ENCODE measurements around the gene PITPNC1.
"Not testable (repeated sequence)": the region's sequence is repeated elsewhere in the genome, so short reads cannot be mapped to it uniquely, and the experiment has no call there.

PITPNC1 gene

DNA sequence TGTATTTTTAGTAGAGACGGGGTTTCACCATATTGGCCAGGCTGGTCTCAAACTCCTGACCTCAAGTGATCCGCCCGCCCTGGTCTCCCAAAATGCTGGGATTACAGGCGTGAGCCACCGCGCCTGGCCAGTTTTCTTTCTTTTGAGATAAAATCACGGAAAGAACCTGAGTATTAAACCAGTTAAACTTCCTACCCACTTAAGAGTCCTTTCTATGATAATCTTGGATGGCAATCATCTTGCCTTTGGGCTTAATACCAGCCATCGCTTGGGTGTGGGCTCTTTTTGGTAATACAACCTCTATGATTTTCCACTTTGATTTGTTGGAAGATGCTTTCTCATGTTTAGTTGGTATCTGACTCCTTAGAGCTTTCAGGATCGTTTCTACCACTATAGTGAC lies 24.0 kb downstream of the PITPNC1 start:
- DNase-seq (ENCODE audit: low spot score): no peak

DNA sequence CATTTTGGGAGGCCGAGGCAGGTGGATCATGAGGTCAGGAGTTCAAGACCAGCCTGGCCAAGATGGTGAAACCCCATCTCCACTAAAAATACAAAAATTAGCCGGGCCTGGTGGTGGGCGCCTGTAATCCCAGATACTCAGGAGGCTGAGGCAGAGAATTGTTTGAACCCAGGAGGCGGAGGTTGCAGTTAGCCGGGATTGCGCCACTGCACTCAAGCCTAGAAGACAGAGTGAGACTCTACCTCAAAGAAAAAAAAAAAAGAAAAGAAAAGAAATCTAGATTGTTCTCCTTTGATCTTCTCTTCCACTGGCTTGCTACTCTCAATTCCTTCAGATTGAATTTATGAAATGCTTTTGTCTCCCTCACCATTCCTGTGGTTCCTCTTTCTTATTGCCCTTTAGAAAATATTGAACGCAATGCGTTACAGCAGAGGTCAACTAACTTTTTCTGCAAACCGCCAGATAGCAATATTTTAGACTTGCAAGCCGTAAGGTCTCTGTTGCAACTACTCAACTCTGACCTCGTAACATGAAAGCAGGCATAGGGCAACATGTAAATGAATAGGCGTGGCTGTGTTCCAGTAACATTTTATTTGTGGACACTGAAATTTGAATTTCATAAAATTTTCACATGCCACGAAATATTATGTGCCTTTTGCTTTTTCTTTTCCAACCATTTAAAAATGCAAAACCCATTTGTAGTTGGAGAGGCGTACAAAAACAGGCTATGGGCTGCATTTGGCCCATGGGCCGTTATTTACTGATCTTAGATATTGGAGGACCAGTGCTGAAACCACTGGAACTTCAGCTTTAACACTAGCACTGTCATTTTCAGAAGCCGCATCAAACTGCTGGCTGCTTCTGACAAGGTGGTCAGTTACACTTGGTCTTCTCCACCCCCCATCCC lies 24.8 kb downstream of the PITPNC1 start:
- no peak for DNase-seq (ENCODE audit: low spot score)

DNA sequence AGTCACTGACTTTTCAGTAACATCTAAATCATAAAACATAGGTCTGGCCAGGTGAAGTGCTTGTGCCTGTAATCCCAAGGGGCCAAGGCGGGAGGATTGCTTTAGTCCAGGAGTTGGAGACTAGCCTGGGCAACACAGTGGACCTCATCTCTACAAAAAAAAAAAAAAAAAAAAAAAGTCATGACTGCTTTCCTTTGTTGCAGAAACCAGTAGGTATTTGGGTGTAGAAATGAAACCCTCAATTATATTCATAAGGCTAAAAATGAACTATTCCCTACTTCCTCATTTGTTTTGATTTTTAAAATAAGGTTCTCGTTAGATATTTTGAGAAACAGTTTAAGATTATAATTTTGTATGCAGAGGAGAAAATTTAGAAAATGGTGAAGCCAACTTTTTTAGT lies 26.0 kb downstream of the PITPNC1 start:
- no peak for DNase-seq (ENCODE audit: low spot score)

DNA sequence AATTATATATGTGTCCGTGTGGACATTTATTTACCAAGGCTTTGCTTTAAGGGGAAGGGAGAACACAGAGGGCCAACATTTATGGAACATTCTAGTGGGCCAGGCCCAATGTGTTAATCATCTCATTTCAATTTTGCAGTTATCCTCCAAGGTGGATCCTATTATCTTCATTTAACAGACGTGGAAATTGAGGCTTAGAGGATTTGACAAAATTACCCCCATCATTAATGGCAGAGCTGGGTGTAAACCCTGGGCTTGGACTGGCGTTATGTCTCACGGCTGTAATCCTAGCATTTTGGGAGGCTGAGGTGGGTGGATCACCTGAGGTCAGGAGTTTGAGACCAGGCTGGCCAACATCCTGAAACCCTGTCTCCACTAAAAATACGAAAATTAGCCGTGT lies 26.4 kb downstream of the PITPNC1 start:
- DNase-seq (ENCODE audit: low spot score): no peak

DNA sequence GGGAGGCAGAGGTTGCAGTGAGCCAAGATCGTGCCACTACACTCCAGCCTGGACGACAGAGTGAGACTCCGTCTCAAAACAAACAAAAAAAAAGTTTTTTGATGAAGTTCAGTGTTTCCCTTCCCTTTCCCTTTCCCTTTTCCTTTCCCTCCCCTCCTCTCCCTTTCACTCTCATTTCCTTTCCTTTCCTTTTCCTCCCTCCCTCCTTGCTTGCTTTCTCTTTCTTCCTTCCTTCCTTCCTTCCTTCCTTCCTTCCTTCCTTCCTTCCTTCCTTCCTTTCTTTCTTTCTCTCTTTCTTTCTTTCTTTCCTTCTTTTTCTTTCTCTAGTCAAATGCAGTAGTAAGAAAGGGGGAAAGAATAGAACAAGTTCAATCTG lies 31.4 kb downstream of the PITPNC1 start:
- not testable (repeated sequence) for DNase-seq (ENCODE audit: low spot score)

DNA sequence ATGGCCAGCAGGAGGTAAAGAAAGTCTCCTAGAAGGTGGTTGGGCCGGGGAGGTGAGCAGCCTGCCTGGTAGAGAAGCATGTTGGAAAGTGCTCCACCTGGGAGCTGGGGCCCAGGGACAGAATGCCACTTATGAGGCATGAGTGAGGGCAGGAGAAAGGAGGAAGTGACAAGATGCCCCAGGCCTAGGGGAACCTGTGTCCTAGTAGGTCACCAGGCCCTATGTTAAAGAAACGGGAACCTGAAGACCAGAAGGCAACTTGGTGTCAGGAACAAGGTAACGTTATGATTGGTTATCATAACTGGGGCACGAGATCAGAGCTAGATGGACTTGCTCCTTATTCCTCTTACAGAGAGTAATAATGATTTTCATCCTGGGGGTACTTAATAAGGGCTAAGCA lies 34.3 kb downstream of the PITPNC1 start:
- no peak for DNase-seq (ENCODE audit: low spot score)

DNA sequence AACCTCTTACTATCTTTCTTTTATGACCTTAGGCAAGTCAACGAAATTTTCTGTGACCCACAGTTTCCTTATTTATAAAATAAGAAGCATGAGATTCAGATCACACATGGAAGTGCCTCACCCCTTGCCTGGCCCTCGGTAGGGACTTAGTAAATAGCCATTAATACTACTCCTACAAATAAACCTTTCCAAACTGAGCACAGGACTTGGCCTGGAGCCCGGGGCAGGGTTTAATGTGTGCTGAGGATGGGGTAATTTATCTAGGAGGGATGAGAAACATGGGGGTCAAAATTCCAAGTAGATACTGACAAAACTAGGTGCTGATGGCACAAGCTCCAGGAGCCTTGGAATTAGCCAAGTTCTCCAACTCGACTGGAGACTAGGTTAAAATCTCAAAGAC lies 35.0 kb downstream of the PITPNC1 start:
- no peak for DNase-seq (ENCODE audit: low spot score)

DNA sequence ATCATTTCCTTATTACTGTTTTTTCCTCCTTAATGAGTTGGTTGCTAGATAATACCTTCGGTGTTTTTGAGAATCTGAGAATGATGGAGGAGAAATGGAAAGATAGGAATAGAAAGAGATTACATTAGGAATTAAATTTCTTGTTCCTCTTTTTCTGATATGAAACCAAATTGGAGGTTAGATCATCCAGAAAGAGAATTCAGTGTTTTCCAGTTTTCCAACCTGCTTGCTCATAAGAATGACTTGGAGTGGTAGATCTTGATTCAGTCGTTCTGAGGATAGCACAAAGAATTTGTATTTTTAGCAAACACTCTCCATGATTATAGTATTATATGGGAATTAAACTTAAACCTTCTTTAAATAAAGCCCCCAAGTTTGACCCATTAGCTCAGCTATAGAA lies 35.9 kb downstream of the PITPNC1 start:
- DNase-seq (ENCODE audit: low spot score): no peak

DNA sequence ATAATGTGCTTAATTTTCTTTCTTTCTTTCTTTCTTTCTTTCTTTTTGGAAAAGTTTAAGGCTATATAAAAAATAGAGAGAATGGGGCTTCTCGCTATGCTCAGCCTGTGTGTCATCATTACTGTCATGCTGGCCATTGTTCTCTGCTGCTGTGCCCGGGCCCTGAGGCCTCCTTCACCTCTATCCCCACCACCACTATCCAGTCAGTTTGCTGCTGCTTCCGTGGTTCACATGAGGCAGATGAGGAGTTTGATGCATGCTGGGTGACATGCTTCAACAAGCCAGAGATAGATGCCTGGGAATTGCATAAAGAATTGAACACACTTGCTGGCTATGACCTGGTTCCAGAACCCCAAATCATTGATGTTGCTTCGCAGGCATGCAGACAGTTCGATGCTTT lies 36.3 kb downstream of the PITPNC1 start:
- no peak for DNase-seq (ENCODE audit: low spot score)

DNA sequence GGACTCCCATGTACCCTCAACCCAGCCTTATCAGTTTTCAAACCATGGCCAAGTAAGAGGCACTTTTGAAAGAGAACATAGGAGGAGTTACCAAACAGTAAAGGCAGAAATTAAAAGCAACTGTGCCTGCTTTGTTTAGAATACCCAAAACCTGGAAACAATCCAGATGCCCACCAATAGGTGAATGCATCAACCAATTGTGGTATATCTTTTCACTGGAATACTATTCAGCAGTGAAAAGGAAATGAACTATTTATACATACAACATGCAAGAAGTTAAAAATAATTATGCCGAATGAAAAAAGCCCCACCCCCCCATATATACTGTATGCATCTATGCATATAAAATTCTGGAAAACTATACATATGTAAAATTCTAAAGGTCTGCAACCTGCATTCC lies 37.0 kb downstream of the PITPNC1 start:
- no peak for DNase-seq (ENCODE audit: low spot score)

DNA sequence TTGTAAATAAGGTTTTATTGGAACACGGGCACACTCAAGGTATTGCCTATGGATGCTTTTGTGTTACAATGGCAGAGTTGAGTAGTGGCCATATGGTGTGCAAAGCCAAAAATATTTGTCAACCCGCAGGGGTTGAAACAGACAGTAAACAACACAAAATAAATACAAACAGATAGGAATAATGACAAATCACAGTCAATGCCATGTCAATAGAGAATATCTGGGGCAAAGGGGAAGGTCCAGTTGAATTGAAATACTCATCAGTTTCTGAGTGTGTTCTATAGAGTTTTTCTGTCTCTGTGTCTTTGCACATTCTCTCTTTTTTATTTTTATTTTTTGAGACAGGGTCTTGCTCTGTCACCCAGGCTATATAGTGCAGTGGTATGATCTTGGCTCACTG lies 37.5 kb downstream of the PITPNC1 start:
- no peak for DNase-seq (ENCODE audit: low spot score)

DNA sequence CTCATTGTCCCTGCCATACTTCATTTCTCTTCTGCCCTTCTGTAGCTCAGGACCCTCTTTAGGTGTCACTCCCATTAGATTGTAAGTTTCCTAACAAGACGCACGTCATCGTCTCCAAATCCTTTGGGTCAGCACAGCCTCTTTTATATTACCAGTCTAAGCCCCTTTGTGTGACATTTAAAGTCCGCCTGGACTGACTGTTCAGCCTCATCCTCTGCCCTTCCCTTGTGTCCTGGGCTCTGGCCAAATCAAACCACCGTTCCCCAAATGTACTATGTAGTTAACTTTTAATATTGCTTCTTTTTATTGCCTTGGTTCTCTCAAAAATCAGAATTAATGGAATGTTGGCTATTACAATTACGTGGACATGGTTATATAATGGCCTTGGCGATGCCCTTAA lies 38.2 kb downstream of the PITPNC1 start:
- DNase-seq (ENCODE audit: low spot score): no peak

DNA sequence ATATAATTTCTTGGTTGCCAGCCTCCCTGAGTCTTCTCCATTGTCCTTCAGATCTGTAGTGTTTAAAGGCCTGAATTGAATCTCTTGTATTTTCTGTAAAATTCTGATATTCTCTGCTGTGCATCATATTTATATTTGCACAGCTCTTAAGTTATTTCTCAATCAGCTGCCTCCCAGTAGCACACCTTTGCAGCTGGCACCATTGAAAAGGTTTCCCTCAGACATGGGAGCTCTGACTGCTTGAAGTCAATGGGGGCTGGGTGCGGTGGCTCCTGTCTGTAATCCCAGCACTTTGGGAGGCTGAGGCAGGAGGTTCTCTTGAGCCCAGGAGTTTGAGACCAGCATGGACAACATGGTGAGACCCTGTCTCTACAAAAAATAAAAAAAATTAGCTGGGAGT lies 40.4 kb downstream of the PITPNC1 start:
- DNase-seq (ENCODE audit: low spot score): no peak

DNA sequence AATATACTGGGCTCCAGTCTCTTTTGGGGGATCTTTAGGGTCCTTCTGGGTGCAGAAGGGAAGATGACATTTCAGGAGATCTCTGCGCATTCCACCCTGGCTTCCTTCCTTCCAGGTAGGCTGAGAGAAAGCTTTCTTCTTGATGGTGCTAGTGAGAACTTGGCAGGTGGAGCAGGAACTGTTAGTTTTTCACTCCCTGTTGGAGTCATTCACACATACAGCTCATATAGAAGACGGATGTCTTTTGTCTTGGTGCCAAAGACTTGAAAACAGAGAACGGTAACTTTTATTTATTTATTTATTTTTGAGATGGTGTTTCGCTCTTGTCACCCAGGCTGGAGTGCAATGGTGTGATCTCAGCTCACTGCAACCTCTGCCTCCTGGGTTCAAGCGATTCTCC lies 43.9 kb downstream of the PITPNC1 start:
- DNase-seq (ENCODE audit: low spot score): no peak

DNA sequence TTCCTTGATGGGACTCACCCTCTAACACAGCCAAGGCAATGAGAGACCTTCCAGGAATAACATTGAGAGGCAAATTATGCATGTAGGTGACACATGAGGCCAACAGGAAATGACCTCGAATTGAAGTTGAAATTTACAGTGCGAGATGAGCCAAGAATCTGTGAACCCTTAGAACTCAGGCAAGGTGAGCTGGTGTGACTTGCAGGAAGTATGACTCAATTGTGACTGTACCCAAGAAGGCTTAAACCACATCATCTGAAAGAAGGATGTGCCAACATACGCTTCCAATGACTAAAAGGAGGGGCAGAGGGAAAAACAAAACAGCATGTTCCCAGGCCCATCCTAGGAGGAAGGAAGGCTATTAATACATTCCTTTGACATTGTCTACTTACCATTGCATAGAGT lies 44.8 kb downstream of the PITPNC1 start:
- DNase-seq (ENCODE audit: low spot score): no peak

DNA sequence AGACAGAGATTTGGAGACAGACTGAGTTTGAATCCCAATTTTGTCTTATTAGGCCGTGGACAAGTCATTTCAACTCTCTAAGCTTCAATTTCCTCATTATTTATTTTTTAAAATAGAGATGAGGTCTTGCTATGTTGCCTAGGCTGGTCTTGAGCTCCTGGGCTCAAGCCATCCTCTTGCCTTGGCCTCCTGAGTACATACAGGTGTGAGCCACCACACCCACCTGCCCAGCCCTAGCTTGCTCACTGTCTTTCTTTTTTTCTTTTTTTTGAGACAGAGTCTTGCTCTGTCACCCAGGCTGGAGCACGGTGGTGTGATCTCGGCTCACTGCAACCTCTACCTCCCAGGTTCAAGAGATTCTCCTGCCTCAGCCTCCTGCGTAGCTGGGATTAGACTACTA lies 45.2 kb downstream of the PITPNC1 start:
- not testable (repeated sequence) for DNase-seq (ENCODE audit: low spot score)

DNA sequence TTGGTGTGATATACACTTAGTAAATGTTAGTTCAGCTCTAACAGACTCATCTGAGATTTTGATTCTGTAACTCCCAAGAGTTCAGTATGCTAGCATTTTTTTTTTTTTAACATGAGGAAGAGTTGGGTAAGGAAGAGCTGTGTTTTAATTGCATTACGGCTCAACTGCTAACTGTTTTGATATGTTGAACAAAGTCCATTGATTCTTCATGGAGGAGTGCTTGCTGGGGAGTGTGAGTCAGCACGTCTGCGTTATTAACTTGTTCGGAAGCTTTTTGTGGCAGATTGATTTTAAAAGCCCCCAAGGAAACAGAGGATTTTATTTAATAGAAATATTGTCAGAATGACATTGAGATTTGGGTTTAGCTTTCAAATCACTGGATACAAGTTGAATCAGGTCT lies 45.8 kb downstream of the PITPNC1 start:
- no peak for DNase-seq (ENCODE audit: low spot score)

DNA sequence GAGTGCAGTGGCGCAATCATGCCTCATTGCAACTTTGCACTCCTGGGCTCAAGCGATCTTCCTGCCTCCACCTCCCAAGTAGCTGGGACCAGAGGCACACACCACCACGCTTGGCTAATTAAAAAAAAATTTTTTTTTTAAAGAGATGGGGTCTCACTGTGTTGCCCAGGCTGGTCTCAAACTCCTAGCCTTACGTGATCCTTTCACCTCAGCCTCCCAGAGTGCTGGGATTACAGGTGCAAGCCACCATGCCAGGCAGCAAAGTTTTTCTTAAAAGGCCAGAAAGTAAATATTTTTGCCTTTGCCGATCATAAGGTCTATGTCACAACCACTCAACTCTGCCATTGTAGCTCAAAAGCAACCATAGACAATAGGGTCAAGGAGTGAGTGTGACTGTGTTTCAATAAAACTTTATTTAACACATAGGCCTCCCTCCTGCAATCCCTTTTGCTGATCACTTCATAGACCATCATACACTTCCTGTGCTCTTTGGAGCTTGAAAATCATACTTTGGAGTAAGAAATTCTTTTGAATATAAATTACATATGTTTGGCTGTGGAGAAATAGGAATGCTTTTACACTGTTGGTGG lies 48.6 kb downstream of the PITPNC1 start:
- no peak for DNase-seq (ENCODE audit: low spot score)

DNA sequence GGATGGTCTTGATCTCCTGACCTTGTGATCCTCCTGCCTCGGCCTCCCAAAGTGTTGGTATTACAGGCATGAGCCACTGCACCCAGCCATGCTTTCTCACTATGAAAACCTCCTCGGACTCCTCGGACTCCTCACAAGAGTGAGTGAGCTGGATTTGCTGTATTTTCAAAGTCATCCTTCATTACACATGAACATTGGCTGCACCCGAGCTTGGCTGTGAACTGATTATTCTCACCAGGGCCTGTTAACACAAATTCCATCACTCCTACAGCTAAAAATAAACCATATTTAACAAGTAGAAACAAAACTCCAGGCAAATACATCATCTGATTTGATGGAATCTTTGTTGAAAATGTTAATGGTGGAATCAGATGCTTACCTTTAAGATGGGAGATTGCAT lies 50.3 kb downstream of the PITPNC1 start:
- DNase-seq (ENCODE audit: low spot score): no peak

DNA sequence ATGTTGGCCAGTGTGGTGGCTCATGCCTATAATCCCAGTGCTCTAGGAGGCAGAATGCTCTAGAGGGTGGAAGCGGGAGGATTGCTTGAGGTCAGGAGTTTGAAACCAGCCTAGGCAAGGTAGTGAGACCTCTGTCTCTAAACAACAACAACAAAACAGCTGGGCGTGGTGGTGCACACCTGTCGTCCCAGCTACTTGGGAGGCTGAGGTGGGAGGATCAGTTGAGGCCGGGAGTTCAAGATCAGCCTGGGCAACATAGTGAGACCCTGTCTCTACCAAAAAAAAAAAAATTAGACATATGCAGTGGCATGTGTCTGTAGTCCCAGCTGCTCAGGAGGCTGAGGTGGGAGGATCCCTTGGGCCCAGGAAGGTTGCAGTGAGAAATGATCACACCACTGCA lies 53.4 kb downstream of the PITPNC1 start:
- not testable (repeated sequence) for DNase-seq (ENCODE audit: low spot score)

DNA sequence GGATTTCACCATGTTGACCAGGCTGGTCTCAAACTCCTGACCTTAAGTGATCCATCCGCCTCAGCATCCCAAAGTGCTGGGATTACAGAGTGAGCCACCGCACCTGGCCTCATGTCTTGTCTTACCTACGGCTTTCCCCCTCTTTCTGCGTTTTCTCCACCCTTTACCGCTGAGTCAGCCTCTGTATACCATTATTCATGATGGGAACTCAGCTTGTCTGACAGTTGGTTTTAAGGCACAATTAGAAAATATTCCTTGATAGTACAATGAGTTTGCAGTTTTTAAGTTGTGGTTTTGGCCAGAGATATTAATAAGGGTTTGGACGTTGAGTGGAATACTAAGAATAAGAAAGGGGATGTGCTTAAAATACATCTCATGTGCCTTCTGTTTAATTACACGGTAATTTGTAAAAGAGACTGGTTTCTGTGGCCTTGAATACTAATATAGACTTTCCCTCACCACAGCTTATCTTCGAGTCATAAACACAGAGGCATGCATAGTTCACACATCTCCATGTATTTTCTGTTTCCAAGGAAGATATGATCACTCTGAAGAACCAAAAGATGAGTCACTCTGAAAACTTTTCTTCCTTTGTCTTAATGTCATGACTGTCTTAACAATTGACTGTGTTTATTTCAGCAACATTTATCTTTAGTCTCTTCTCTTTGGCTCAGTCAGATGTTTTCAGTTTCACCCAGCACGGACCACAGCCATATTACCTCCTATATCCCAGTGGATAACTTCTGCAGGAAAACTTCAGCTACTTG lies 54.4 kb downstream of the PITPNC1 start:
- no peak for DNase-seq (ENCODE audit: low spot score)

DNA sequence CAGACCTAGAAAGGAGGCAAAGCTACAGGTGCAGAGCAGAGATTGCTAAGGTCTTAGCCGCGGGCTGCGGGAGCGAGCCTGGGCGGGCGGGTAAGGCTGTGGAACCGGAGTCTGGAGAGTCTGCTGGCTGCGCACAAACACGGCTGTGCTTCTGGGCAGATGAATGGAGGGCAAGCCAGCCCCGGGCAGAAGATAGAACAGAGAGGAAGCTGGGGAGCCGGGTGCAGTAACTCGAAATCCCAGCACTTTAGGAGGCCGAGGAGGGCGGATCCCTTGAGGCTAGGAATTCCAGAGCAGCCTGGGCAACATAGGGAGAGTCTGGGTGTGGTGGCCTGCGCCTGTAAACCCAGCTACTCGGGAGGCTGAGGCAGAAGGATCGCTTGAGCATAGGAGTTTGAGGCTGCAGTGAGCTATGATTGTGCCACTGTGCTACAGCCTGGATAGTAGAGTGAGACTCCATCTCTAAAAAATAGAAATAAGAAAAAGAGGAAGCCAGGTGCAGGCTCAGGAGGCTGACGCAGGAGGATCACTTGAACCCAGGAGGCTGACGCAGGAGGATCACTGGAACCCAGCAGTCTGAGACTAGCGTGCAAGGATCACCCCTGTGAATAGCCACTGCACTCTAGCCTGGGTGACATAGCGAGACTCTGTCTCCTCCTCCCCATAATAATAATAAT lies 56.3 kb downstream of the PITPNC1 start:
- DNase-seq (ENCODE audit: low spot score): no peak

All from putamen (tissue), 1 donor.